Measurements from ENCODE around the gene PEX14.
"Not testable (repeated sequence)": the region's sequence is repeated elsewhere in the genome, so short reads cannot be mapped to it uniquely, and the experiment has no call there.

The PEX14 gene

GRCh38 chr1:10450836-10451235, 23.9 kb upstream of the PEX14 start:
- no peak for DNase-seq

DNA sequence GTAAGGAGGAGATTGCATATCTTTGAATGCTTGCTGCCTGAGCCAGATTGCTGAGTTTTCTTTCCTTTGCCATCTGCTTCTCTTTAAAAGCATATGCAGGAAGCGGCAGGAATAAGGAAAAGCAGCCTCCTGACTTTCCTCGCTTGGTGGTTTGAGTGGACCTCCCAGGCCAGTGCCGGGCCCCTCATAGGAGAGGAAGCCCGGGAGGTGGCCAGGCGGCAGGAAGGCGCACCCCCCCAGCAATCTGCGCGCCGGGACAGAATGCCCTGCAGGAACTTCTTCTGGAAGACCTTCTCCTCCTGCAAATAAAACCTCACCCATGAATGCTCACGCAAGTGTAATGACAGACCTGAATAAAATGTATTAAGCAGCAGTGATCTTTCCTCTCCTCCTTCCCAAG, 23.5 kb upstream of the PEX14 start:
- peak; percentile 64 for DNase-seq

DNA sequence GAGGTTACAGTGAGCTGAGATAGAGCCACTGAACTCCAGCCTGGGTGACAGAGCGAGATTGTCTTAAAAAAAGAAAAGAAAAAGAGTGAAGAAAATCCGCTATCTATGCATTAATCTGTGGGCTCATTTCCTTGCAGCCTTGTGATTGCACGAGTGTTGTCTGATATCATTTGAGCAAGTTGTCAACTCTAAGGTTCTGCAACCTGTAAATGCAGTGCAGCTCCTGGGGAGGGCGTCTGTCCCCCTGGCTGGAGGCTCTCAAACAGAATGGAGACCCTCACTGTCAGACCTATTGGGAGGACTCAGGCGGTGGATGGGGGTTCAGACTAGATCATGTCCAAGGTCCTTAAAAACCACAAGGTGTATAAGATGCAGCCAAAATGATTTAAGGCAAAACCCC, 18.7 kb upstream of the PEX14 start:
- DNase-seq: no peak

DNA sequence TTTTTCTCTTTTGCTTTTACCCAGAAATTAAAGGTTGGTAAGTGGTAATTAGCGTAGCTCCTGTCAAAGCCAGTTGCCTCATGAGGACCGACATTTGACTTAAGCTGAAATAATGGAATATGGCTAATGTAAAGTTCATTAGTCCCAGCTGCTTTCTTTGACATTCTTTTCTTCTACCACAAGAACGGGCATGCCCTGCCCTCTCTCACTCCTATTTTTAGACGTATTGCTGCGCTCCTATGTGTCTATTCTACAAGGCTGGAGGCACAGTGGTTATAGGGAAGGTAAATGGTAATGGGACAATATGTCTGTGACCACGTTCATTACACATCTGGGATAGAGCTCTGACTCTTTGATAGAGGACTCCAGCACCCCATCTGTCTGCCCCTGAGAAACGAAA, 18.1 kb upstream of the PEX14 start:
- no peak for DNase-seq

- not testable (repeated sequence) for DNase-seq
These were observed 17.3 kb upstream of the PEX14 start for GRCh38 chr1:10457462-10457861.

GRCh38 chr1:10457875-10458274, 16.9 kb upstream of the PEX14 start:
- no peak for DNase-seq

DNA sequence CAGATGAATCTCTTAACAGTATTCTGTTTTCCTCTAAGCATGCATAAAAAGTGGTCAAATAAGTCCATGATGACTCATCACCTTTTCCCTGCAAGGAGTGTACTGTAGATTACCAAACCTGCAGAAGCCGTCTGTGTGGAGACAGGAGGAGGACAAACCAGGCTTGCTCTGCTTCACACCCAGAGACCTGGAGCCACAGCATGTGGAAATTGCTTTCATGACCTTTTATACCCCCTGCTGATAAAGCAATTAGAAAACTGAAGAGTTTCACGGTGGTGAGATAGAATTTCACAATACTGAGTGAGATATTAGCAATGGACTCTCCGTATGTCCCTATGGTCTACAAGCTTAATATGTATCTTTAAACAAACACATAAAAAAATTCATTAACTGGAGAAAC, 15.6 kb upstream of the PEX14 start:
- DNase-seq: no peak

DNA sequence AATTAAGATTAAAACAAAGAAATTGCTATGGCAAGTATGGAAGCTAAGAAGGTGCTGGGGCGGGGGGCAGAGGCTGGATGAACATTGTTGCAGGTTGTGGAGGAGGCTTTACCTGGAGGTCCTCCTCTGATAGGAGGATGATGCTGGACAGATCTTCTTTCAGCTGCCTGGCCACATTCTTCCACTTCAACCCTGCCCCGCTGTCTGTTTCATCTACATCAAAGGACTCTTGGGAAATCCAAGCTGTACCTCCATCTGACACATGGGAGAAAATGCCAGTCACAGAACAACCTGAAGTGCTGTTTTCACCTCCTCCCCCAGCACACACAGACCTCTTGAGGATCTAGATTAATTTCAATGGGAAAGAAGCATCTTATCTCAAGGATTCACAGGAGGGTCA, 7.7 kb upstream of the PEX14 start:
- DNase-seq: no peak

- no peak for DNase-seq
These were observed 4.7 kb upstream of the PEX14 start for GRCh38 chr1:10470043-10470442.

GRCh38 chr1:10471411-10472219, 3.1 kb upstream of the PEX14 start:
- DNase-seq: no peak

GRCh38 chr1:10472220-10473144, 2.3 kb upstream of the PEX14 start, which contains the start of gene DFFA:
DFFA (minus strand) TSS chr1:10472529; CDS start chr1:10472458, 71 bp downstream.
- peak; percentile 95 for DNase-seq

DNA sequence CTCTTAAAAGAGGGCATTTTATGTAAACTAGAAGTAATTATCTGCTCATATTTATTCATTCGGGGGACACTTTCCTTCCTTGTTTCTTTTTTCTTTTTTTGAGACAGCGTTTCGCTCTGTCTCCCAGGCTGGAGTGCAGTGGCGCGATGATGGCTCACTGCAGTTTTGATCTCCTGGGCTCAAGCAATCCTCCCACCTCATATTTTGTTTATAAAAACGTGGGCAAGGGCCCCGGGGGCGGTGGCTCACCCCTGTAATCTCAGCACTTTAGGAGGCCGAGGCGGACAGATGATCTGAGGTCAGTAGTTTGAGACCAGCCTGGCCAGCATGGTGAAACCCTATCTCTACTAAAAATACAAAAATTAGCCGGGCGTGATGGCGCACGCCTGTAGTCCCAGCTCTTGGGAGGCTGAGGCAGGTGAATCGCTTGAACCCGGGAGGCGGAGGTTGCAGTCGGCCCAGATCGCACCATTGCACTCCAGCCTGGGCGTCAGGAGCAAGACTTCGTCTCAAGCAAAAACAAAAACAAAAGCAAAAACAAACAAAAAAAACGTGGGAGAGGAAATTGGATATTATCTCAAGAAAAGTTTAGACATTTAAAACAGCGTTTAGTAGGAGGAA, 1.5 kb upstream of the PEX14 start:
- DNase-seq: no peak

GRCh38 chr1:10474309-10474612, 489 bp upstream of the PEX14 start:
- DNase-seq: not testable (repeated sequence)

DNA sequence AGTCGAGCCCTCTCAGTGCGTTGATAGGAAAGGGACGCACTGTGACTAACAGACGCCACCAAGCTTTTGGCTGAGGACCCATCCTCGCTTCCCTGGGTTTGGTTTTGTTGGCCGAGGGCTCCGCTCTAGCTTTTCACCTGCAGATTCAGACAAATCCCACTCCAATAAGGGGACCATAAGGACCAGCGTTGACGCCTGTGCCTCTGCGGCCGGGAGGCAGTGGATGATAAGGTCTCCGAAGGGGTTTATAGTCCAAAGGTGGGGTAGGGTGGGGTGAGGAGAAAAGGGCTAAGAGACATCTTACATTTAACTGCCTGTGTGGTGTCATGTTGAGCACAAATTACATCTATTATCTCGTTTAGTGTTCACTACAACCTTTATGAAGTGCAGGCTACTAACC, 760 bp downstream of the PEX14 start:
- no peak for DNase-seq

DNA sequence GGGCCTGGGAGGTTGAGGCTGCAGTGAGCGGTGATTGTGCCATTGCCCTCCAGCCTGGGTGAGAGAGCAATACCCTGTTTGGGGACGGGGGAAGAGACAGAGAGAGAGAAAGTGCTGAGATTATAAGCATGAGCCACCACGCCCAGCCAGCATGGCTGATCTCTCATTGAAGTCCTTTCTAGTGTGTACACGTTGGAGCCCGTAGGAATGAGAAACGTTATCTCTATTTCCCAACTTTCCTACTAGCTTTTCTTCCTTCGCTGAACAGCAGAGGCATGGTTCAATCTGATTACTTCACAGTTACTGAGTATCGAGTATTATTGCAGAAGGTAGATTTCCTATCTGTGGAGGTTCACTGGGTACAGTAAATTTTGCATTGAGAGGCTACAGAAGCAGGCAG, 4.5 kb downstream of the PEX14 start:
- no peak for DNase-seq

- no peak for DNase-seq
These were observed 5.9 kb downstream of the PEX14 start for GRCh38 chr1:10480614-10481013.

GRCh38 chr1:10484521-10484920, 9.8 kb downstream of the PEX14 start:
- no peak for DNase-seq

DNA sequence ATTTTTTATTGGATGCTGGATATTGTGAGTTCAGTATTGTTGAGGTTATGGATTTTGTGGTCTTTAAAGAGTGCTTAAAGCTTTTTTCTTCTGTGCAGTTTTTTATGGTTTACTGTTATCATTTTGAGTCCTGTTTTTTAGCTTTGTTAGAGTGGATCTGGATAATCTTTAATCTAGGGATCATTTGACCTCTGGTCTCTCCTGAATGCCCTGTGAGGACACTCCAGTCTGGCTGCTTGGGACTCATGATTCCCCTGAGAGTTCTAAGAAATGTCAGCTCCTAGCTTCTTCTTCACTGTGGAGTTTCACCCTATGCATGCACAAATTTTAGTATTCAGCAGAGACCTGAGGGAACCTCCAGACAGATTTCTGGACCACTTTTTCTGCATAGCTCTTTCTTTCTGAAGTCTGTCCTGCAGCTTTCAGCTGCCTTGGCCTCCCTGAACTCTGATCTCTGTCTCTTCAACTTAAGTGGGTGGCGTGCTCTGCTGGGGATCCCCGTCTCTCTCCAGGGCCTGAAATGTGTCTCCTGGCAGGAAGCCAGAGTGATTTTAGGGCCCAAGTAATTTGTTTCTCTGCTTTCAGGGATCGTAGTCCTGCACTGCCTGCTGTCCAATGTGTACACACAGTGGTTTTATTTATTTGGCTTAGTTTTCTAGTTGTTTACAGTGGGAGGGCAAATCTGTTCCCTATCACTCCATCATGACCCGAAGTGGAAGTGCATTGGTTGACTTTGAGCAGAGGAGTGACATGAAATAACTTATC, 14.7 kb downstream of the PEX14 start:
- no peak for DNase-seq

GRCh38 chr1:10490286-10490970, 15.7 kb downstream of the PEX14 start:
- no peak for DNase-seq

- DNase-seq: no peak
These were observed 19.6 kb downstream of the PEX14 start for GRCh38 chr1:10494418-10494753.

DNA sequence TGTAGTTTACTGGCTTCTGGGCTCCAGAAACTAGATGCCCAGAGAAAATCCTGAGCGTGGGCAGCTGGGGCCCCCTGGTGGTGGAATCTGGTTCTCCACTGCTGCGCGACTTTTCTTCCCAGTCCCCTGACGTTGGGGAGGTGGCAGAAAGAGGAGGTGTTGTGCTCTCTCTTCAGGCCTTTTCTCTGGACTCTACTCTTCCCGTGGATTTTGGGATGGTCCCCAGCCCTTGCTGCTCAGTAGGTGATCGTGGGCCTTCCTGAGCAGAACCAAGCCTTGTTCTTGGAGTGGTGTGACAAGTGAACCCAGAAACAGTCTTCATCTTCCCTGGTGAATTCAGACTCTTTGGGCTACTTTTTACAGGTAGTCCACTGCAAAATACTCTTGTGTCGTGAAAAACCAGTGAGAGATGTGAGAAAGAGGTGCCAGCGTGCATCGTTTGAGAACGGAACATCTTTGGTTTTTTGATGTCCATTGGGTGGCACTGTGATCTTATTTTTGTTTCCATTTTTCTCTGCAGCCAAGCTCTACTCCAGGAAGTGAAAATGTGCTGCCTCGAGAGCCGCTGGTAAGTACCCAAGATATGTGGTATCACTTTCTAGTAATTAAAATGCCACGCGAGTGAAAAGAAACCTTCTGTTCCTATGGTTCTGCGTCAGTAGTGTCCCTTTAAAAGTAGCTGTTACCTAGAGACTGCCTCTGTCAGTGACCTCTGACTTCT, 20.2 kb downstream of the PEX14 start:
- DNase-seq: peak; percentile 89

DNA sequence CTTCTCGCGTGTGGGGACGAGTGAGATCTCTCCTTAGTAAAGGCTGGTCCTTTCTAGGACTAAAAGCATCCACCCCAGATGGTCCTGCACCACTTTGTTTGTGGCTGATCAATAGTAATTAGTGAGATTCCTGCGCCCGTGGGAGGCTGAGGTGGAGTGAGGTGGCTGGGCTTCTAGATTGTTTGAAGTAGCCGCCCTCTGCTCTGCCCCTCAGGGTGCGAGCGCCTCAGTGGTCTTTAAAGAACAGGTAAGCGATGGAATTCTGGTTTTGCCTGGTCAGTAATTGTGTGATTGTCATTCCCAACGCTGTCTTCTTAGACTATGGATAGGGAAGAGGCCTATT, 20.7 kb downstream of the PEX14 start:
- DNase-seq: no peak

Data from right forelimb (tissue), 1 donor.